ENCODE measurements around the gene LY6G5C. TPM values are rescaled to one million over a fixed set of nuclear protein-coding genes. Genes with fewer than 3 reads are reported as not detected.

Gene LY6G5C
- total and polyA plus RNA-seq, 12 donors, result 0.39 to 3.6 (median 1.9) TPM; not detected in 1

- H3K4me1 ChIP-seq (replicated peaks in 1 of 2), result peaks cover 8 to 25% of the 10 kb centered on the region in 2 donors
- no peak for DNase-seq
- no peak overlapping the region for H3K27ac ChIP-seq
- H3K4me3 ChIP-seq, result no peak overlapping the region
- peaks cover 0 to 37% of the 10 kb centered on the region in 2 donors for H3K36me3 ChIP-seq (replicated peaks in 1 of 2)
- no peaks in the 10 kb centered on the region for H3K27me3 ChIP-seq
- TF ChIP-seq CTCF (IDR thresholded peaks at IDR 0.05) (no peak), POLR2A (IDR thresholded peaks at IDR 0.05) (no peak)
- intact Hi-C loops (cut with DNase I), result no loop called here
- H3K9me3 ChIP-seq (replicated peaks in 1 of 3), result no peaks in the 10 kb centered on the region
- WGBS, 4 donors, result 89 to 94% (median 91%) methylated on average over 5 of the region's 5 CpGs
These were observed 20.0 kb upstream of the LY6G5C start for GRCh38 chr6:31700740-31701401.

- Histone ChIP-seq H3K4me1 (replicated peaks in 1 of 2) (peaks cover 8 to 20% of the 10 kb centered on the region in 2 donors), H3K27ac (no peak overlapping the region), H3K9me3 (replicated peaks in 1 of 3) (no peaks in the 10 kb centered on the region), H3K36me3 (replicated peaks in 1 of 2) (peaks cover 0 to 69% of the 10 kb centered on the region in 2 donors), H3K4me3 (no peak overlapping the region), H3K27me3 (no peaks in the 10 kb centered on the region)
- TF ChIP-seq CTCF (IDR thresholded peaks at IDR 0.05), result no peak
- no peak for TF ChIP-seq POLR2A (IDR thresholded peaks at IDR 0.05)
- 65 to 67% (median 66%) methylated on average over 3 of the region's 3 CpGs for WGBS, 4 donors
- intact Hi-C loops (cut with DNase I), result no loop called here
- DNase-seq, result no peak
These were observed 16.7 kb upstream of the LY6G5C start for GRCh38 chr6:31697555-31697954.

- intact Hi-C loops (cut with DNase I), result no loop called here
- 88 to 100% (median 91%) methylated on average over 2 to 6 of the region's 6 CpGs for WGBS, 4 donors
- DNase-seq, result no peak
- no peak for TF ChIP-seq POLR2A (IDR thresholded peaks at IDR 0.05)
- no peak for TF ChIP-seq CTCF (IDR thresholded peaks at IDR 0.05)
- no peaks in the 10 kb centered on the region for H3K4me1 ChIP-seq (replicated peaks in 1 of 2)
- H3K9me3 ChIP-seq (replicated peaks in 1 of 3), result no peaks in the 10 kb centered on the region
- peaks cover 0 to 94% of the 10 kb centered on the region in 2 donors for H3K36me3 ChIP-seq (replicated peaks in 1 of 2)
- H3K27ac ChIP-seq, result no peak overlapping the region
- no peak overlapping the region for H3K4me3 ChIP-seq
- H3K27me3 ChIP-seq, result no peaks in the 10 kb centered on the region
These were observed 12.7 kb upstream of the LY6G5C start for GRCh38 chr6:31693535-31693934.

GRCh38 chr6:31692886-31693285 lies 12.0 kb upstream of the LY6G5C start:
- no peaks in the 10 kb centered on the region for H3K4me1 ChIP-seq (replicated peaks in 1 of 2)
- no peak for DNase-seq
- no peak overlapping the region for H3K4me3 ChIP-seq
- no peak overlapping the region for H3K27ac ChIP-seq
- WGBS, 4 donors, result 87 to 93% (median 89%) methylated on average over 9 of the region's 9 CpGs
- intact Hi-C loops (cut with DNase I), result no loop called here
- no peaks in the 10 kb centered on the region for H3K27me3 ChIP-seq
- no peaks in the 10 kb centered on the region for H3K9me3 ChIP-seq (replicated peaks in 1 of 3)
- no peak for TF ChIP-seq CTCF (IDR thresholded peaks at IDR 0.05)
- no peak for TF ChIP-seq POLR2A (IDR thresholded peaks at IDR 0.05)
- peaks cover 0 to 99% of the 10 kb centered on the region in 2 donors for H3K36me3 ChIP-seq (replicated peaks in 1 of 2)

All from adrenal gland (tissue), 12 donors.